NCI-H187 treated with DMSO at 0.1 percent for 48 hours (cell line): ENCODE data around the gene TPI1.
A peak's percentile ranks its signal among the peaks of the same experiment; 100 is the strongest.

Experiments used
- DNase-seq: peaks from one replicate; lab custom pipeline; 2025; lab: John Stamatoyannopoulos, UW

The TPI1 gene

DNA sequence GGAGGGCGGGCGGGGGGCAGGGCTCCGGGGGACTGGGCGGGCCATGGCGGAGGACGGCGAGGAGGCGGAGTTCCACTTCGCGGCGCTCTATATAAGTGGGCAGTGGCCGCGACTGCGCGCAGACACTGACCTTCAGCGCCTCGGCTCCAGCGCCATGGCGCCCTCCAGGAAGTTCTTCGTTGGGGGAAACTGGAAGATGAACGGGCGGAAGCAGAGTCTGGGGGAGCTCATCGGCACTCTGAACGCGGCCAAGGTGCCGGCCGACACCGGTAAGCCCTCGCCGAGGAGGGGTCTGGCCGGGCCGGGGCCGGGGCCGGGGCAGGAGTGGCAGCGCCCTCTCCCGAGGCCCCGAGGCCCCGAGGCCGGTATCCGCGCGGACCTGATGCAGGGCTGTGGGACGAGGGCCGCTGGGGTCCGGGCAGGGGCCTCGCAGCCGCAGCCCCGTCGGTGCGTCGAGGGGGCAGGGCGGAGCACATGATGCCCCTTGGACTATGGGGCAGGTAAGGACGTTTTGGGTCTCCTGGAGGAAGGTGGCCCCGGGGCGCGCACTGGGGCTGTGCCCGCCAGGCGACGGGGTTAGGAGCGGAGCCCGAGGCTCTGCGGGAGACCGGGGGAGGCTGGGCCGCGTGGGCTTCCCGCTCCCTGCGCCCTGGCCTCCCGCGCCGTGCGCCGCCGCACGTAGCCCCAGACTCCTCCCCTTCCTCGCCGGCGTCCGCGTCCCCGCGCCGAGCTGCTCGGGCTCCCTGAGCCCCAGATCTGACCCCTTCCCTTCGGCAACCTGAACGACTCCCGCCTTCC is at the start of gene TPI1:
TSS of gene TPI1 (plus strand) at position 119 of the 798 bp plus-strand sequence. CDS start at position 155, 36 bp downstream.
- peak; percentile 12 for DNase-seq

DNA sequence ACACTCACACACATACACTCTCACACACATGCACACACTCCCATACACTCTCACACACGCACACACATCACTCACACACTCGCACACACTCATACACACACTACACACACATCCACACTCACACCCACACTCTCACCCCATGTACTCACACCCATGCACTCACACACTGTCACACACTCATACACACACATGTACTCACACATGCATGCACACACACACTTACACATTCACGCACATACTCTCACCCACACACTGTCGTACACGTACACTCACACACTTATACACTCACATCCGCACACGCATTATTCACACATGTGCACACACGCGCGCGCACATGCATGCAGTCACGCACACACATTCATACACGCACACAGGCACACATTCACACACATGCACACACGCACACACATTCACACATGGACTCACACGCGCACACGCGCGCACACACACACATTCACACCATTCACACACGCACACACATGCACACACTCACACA is 49.6 kb upstream of the TPI1 start:
- no peak for DNase-seq

DNA sequence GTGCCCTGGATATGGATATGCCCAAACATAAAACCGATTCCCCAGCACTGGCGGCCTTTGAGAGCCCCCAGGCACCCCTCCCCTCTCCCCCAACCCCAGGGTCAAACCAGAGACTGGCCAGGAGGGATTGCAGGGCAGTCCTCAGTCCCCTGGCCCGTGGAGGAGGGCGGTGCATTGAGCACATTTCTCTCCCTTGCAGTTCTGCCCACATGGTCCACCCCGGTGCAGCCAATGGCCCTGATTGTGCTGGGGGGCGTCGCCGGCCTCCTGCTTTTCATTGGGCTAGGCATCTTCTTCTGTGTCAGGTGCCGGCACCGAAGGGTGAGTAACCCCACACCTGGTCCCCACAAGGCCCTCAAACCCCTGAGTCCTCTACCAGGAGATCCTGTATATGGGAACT is 49.1 kb upstream of the TPI1 start:
- DNase-seq: no peak

DNA sequence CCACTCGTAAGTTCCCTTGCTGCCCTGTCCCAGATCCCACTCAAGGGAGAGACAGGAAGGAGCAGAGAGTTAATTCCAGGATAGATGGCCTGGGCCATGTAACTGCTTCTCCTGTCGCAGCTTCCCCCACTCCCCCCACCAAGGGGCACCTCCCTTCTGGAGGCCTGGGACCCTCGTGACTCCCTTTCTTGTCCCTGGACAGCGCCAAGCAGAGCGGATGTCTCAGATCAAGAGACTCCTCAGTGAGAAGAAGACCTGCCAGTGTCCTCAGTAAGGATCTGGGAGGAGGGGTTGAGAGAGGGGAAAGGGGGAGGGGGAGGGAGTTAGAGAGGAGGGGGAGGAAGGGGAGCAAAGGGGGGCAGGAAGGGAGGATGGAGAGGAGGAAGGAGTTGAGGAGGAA is 48.7 kb upstream of the TPI1 start:
- DNase-seq: no peak

DNA sequence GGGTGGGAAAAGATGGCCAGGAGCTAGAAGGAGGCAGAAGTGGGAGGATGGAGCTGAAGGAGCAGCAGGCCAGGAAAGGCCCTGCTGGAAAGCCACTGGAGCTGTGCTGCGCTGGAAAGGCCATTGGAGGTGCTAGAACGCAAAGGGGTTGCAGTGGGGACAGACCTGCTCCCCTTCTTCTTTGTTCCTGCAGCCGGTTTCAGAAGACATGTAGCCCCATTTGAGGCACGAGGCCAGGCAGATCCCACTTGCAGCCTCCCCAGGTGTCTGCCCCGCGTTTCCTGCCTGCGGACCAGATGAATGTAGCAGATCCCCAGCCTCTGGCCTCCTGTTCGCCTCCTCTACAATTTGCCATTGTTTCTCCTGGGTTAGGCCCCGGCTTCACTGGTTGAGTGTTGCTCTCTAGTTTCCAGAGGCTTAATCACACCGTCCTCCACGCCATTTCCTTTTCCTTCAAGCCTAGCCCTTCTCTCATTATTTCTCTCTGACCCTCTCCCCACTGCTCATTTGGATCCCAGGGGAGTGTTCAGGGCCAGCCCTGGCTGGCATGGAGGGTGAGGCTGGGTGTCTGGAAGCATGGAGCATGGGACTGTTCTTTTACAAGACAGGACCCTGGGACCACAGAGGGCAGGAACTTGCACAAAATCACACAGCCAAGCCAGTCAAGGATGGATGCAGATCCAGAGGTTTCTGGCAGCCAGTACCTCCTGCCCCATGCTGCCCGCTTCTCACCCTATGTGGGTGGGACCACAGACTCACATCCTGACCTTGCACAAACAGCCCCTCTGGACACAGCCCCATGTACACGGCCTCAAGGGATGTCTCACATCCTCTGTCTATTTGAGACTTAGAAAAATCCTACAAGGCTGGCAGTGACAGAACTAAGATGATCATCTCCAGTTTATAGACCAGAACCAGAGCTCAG is 48.0 kb upstream of the TPI1 start:
- DNase-seq: no peak

DNA sequence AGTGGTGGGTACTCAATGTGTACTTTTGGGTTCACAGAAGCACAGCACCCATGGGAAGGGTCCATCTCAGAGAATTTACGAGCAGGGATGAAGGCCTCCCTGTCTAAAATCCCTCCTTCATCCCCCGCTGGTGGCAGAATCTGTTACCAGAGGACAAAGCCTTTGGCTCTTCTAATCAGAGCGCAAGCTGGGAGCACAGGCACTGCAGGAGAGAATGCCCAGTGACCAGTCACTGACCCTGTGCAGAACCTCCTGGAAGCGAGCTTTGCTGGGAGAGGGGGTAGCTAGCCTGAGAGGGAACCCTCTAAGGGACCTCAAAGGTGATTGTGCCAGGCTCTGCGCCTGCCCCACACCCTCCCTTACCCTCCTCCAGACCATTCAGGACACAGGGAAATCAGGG is 47.2 kb upstream of the TPI1 start:
- DNase-seq: no peak

DNA sequence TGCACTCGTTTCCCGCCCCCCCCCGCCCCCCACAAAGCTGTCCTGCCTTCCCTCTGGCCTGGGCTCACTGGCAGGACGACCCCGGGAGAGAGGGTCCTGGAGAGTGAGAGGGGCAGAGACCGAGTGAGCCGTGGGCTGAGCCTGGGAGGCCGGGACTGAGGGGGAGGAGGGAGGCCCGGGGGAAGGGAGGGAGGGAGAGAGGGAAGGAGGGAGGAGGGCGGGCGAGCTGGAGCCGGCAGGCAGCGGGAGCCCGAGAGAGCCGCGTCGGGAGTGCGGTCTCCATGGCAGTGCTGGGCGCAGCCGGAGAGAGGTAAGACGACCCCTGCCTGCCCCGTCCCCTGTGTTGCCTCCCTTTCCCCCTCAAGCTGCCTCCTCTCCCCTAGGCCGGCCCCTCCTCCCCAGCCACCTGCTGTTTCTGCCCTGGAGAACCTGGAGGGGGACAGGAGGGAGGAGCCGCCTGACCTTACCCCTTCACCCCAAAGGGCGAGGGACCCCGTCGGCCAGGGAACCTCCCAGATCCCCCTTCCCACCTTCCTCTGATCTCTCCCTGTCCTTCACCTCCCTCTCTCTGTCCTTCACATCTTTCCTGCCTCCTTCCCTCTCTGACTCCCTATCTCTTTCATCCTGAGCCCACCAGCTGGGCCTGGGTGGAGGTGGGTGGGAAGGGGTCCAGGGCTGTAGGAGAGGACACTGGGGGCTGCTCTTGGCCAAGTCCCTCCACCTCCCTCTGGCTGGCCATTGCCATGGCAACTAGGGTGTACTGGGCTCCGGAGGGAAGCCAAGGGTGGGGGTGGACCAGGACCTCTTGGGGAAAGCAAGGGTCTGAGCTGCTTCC is 45.5 kb upstream of the TPI1 start, which contains the start of gene GPR162:
TSS of gene GPR162 (plus strand) at position 231 of the 835 bp plus-strand sequence. CDS start 2,078 bp downstream, outside the sequence.
- DNase-seq: peak; percentile 37

DNA sequence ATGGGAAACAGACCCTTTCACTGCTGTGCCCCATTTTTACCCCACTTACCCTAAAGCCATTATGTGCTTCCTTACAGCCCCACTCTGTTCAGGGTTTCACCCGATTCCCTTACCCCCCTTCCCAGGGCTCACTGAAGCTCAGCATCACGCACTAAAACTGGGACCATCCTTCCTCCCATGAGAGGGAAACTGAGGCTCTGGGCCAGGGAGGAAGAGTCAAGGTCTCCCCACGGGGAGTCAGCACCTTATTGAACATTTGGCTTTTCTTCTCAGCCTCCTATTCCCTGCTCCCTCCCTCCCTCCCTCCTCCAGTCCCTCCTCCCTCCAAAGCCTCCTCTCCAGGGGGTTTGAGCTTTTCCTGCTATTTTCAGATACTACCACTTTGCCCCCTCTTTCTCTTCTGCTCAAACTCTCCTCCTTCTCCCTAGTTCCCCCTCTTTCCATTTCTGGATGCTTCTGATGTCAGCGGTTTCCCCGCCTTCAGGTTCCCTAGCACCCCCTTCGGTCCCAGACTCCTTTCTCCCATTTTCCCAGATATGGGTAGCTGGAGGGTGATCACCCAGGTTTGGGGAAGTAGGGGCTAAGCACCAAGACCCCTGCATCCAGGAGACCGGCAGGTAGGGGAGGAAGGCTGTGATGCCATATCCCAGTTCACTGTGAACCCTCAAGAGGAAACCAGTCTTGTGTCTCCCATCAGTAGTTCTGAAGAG is 44.8 kb upstream of the TPI1 start:
- DNase-seq: no peak

DNA sequence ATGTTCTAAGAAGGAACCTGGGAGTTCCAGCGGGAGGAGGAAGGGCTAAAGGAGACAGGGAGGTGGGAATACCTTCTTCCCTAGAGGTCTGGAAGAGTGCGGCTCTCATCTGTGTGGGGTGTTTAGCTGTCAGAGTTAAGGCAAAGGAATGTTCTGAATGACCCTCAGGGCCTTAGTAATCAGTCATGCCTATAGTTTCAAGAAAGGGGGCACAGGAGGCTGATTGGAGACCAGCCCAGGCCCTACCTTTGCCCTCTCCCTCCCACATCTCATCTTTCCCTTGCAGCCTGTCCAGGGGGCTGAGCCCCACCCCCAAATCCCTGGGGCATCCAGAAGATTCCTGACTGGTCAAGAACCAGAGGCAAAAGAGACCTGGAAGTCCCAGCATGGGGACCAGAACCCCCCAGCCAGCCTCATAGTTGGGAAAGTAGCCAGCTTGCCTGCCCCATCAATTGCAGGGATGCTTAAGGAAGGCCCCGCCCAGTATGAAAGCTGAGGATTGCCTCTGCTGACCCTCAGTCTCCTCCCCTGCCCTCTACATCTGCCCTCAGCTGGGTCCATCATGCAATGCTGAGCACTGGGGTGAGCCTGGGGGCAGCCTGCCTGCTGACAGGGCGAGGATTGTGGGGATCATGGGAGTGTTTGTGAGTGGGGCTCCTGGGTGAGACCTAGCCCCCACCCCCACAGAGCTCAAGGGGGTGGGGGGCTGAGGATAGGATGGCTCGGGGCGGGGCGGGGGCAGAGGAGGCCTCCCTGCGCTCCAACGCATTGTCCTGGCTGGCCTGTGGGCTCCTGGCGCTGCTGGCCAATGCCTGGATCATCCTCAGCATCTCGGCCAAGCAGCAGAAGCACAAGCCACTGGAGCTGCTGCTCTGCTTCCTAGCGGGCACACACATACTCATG is 43.9 kb upstream of the TPI1 start:
- DNase-seq: no peak

DNA sequence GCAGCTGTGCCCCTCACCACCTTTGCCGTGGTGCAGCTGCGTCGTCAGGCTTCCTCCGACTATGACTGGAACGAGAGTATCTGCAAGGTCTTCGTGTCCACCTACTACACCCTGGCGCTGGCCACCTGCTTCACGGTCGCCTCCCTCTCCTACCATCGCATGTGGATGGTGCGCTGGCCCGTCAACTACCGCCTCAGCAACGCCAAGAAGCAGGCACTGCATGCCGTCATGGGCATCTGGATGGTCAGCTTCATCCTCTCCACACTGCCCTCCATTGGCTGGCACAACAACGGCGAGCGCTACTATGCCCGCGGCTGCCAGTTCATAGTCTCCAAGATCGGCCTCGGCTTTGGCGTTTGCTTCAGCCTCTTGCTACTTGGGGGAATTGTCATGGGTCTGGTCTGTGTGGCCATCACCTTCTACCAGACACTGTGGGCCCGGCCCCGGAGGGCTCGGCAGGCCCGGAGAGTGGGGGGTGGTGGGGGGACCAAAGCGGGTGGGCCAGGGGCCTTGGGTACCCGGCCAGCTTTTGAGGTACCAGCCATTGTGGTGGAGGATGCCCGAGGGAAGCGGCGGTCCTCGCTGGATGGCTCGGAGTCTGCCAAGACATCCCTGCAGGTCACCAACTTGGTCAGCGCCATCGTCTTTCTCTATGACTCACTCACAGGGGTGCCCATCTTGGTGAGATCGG is 43.1 kb upstream of the TPI1 start:
- no peak for DNase-seq

DNA sequence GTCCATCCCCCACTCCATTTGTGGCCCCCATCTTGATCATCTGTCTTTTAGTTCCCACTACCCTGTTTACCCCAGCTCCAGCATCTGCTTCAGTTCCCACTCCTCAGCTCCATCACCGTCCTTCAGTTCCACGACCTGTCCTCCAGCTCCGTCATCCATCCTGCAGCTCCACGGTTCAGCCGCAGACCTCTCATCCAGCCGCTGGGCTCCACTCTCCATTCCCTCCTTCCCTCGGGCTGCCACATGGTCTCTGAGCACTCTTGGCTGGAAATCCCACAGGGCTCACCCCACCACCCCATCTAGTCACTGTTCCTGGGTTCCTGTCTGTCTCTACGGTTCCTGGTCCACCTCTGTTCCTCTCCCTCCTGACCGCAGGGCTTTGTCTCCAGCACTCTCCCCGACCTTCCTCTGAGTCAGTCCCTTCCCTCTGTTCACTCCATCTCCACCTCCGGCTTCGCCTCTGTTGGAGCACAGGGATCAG is 42.4 kb upstream of the TPI1 start:
- DNase-seq: no peak

DNA sequence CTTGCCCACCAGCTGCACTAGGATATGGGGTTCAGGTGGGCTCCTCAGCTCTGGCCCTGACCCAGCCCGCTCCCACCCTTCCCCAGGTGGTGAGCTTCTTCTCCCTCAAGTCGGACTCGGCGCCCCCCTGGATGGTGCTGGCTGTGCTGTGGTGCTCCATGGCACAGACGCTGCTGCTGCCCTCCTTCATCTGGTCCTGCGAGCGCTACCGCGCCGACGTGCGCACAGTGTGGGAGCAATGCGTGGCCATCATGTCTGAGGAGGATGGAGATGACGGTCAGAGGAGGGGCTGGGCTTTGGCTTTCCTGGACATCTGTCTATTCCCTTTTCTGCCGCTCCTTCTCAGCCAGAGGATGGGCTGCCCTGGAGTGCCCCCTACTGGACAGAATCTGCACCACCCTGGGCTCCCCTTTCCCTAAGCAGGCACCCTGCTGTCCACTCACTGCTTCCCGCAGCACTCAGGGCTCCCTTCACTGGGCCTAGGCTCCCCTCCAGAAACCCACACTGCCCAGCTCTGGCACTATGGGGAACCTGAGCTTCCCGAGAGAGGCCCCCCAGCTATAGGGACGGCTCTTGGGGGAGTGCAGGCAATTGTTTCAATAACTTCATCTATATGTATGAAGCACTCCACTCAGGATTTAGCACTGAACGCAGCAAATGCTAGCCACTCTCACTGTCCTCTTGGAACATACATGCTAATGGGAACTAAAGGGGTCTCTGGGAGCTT is 41.8 kb upstream of the TPI1 start:
- peak; percentile 30 for DNase-seq

DNA sequence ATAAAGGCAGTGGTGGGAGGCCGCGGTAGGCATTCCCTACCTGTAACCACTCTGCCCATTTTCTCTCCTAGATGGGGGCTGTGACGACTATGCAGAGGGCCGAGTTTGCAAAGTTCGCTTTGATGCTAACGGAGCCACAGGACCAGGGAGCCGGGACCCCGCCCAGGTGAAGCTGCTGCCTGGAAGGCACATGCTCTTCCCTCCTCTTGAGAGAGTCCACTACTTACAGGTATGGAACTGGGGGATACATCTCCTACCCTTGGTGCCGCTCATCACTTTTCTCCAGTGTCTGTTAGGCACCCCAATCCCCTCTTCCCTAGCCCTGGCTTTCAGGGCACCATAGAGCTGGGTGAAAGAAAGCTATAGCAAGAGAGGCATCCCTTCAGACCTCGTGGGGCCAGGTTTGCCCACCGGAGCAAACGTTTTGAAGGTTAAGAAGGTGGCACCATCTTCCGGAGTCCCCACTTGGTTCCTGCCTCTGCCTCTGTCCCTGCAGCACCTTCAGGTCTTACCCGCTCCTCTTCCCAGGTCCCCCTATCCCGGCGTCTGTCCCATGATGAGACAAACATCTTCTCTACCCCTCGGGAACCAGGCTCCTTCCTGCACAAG is 41.1 kb upstream of the TPI1 start:
- DNase-seq: no peak

DNA sequence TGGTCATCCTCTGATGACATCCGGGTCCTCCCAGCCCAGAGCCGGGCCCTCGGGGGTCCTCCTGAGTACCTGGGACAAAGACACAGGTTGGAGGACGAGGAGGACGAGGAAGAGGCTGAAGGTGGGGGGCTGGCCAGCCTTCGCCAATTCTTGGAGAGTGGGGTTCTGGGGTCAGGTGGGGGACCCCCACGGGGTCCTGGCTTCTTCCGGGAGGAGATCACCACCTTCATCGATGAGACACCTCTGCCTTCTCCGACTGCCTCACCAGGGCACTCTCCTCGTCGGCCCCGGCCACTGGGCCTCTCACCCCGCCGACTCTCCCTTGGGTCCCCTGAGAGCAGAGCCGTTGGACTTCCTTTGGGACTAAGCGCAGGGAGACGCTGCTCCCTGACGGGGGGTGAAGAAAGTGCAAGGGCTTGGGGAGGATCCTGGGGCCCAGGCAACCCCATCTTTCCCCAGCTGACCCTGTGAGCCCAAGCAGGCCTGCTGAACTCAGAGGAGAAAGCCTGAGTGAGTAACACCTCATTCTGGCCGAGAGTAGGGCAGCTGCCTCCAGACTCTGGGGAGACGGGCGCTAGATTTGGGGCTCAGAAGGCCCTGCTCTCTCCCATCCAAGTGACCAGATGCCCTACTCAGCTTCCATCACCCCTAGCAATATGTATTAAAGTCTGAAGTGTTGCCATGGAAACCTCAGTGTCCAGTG is 40.4 kb upstream of the TPI1 start:
- DNase-seq: no peak

DNA sequence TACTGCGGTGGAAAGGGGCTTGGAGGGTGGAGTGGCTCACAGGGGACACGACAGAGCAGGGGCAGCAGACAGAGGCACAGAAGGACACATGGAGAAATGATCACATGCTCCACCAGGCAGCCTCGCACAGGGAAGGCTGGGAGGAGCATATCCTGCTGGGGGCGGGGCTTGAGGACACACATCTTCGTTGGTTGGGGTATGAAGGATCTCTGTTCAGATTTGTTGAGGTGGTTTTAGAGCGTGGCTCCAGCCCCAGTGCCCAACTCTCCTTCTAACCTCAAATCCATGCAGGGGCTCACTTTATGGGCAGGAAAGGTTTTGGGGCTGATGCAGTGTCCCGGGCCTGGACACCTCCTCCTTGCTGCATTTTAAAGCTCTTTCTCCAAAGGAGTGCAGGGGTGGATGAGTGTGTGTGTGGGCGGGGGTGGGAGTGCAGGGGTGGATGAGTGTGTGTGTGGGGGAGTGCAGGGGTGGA is 39.9 kb upstream of the TPI1 start:
- DNase-seq: peak; percentile 58

DNA sequence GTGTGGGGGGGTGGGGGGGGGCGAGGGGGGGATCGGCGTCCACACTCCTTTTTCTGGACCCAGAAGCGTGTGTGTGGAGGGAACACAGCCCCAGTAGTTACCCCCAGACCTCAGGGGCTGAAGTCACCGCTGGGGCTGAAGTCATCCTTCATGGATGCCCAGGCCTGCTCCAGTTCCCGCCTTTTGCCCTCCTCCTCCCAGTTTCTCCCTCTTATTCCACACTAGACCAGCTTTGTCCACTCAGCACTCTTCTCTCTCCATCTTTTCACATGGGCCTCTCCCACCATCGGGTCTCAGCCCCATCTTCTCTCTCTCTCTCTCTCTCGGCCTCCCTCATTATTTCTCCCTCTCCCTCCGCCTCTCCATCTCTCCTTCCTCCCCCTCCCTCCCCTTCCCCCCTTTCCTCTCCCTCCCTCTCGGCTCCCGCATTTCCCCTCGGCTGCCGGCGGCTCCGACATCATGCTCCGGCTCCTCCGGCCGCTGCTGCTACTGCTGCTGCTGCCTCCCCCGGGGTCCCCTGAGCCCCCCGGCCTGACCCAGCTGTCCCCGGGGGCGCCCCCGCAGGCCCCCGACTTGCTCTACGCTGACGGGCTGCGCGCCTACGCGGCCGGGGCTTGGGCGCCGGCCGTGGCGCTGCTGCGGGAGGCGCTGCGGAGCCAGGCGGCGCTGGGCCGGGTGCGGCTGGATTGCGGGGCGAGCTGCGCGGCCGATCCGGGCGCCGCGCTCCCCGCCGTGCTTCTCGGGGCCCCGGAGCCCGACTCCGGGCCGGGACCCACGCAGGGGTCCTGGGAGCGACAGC is 39.1 kb upstream of the TPI1 start, which contains the start of gene P3H3:
TSS of gene P3H3 (plus strand) at position 426 of the 799 bp plus-strand sequence. CDS start at position 460, 34 bp downstream.
- no peak for DNase-seq
